RWPE2 (cell line): ENCODE results near the gene SLC49A4.

Experiments
- ATAC-seq: fragments of 200-7000 bp; cut with Tn5 transposase; 3 replicates; pipeline ENCODE4 v1.9.1; 2021; ENCODE audit warnings: low read depth
- DNase-seq: peaks from one replicate; pipeline ENCODE4 v3.0.0-alpha.2; 2020; ENCODE audit warnings: low spot score
- H3K27ac ChIP-seq: fragments of 450-650 bp; 2 replicates; pipeline ENCODE4 v1.5.1; 2017; ENCODE audit warnings: mild to moderate bottlenecking; ENCODE audit not compliant: poor library complexity, severe bottlenecking
- H3K27me3 ChIP-seq: fragments of 250-450 bp; sonication (Bioruptor Pico); 2 replicates; pipeline ENCODE4 v1.5.1; 2021; ENCODE audit warnings: mild to moderate bottlenecking, moderate library complexity; ENCODE audit not compliant: insufficient read depth, poor library complexity, severe bottlenecking
- H3K36me3 ChIP-seq: fragments of 250-450 bp; sonication (Bioruptor Pico); 2 replicates; pipeline ENCODE4 v1.5.1; 2020; ENCODE audit warnings: low read depth, mild to moderate bottlenecking, moderate library complexity
- H3K4me1 ChIP-seq: fragments of 250-450 bp; sonication (Bioruptor Pico); 2 replicates; pipeline ENCODE4 v1.5.1; 2021; ENCODE audit warnings: mild to moderate bottlenecking, moderate library complexity; ENCODE audit not compliant: insufficient read depth, poor library complexity, severe bottlenecking
- H3K4me3 ChIP-seq: fragments of 250-450 bp; sonication (Bioruptor Pico); 2 replicates; pipeline ENCODE4 v1.5.1; 2021; ENCODE audit warnings: mild to moderate bottlenecking, moderate library complexity; ENCODE audit not compliant: severe bottlenecking
- H3K9me3 ChIP-seq: fragments of 250-450 bp; sonication (Bioruptor Pico); 2 replicates; pipeline ENCODE4 v1.5.1; 2021; ENCODE audit warnings: mild to moderate bottlenecking, moderate library complexity; ENCODE audit not compliant: severe bottlenecking
- TF ChIP-seq, protein P1 (sequence below): fragments of 450-650 bp; IDR thresholded peaks from one replicate; pipeline ENCODE4 v1.5.1; 2017; ENCODE audit warnings: mild to moderate bottlenecking, moderate library complexity; ENCODE audit not compliant: poor library complexity, severe bottlenecking

The SLC49A4 gene

DNA sequence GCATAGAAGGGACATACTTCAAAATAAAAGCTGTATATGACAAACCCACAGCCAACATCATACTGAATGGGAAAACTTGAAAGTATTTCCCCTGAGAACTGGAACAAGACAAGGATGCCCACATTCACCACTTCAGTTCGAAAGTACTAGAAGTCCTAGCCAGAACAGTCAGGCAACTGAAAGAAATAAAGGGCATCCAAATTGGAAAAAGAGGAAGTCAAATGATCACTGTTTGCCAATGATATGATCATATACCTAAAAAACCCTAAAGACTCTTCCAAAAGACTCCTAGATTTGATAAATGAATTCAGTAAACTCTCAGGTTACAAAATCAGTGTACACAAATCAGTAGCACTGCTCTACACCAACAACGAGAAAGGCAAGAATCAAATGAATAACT lies 40.7 kb downstream of the SLC49A4 start:
- Histone ChIP-seq H3K27ac (no peak overlapping the region), H3K9me3 (no peaks in the 10 kb centered on the region)
- TF ChIP-seq, protein P1, sequence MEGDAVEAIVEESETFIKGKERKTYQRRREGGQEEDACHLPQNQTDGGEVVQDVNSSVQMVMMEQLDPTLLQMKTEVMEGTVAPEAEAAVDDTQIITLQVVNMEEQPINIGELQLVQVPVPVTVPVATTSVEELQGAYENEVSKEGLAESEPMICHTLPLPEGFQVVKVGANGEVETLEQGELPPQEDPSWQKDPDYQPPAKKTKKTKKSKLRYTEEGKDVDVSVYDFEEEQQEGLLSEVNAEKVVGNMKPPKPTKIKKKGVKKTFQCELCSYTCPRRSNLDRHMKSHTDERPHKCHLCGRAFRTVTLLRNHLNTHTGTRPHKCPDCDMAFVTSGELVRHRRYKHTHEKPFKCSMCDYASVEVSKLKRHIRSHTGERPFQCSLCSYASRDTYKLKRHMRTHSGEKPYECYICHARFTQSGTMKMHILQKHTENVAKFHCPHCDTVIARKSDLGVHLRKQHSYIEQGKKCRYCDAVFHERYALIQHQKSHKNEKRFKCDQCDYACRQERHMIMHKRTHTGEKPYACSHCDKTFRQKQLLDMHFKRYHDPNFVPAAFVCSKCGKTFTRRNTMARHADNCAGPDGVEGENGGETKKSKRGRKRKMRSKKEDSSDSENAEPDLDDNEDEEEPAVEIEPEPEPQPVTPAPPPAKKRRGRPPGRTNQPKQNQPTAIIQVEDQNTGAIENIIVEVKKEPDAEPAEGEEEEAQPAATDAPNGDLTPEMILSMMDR: no peak

GRCh38 chr3:122843604-122844003 lies 48.7 kb downstream of the SLC49A4 start:
- Histone ChIP-seq H3K27me3 (no peaks in the 10 kb centered on the region), H3K36me3 (no peaks in the 10 kb centered on the region; the same call in 1 of the 2 replicates), H3K27ac (no peak overlapping the region), H3K9me3 (no peaks in the 10 kb centered on the region), H3K4me3 (no peak overlapping the region), H3K4me1 (no peaks in the 10 kb centered on the region)
- TF ChIP-seq, protein P1: no peak
- DNase-seq (no peak), ATAC-seq (no peak)

More for the DNA sequence above, 40.7 kb downstream of the SLC49A4 start:
- no peak for ATAC-seq
- Histone ChIP-seq H3K27me3 (no peaks in the 10 kb centered on the region), H3K4me3 (no peak overlapping the region), H3K4me1 (no peaks in the 10 kb centered on the region), H3K36me3 (peaks cover 4% of the 10 kb centered on the region; the same call in 1 of the 2 replicates)
- no peak for DNase-seq

DNA sequence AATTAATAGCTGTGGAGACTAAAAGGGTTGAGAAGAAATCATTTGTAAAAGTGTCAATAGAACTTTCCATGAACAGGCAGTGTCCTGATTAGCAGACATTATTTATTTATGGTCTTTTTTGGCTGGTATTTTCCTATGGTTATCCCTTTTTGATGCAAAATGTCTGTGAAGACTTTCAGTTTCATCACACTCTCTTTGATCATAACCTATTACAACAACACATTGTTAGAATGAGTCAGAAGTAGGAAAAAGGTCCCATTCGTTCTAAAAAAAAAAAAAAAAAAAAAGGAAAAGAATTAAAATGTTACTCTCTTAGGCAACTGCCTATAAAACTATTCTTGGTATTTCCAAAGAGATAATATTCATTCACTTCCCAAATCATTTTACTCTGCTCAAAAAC lies 62.1 kb downstream of the SLC49A4 start:
- no peaks in the 10 kb centered on the region for H3K27me3 ChIP-seq
- no peak overlapping the region for H3K4me3 ChIP-seq
- H3K36me3 ChIP-seq: peaks cover 4% of the 10 kb centered on the region
- TF ChIP-seq, protein P1: no peak
- no peak for DNase-seq
- no peak overlapping the region for H3K27ac ChIP-seq
- no peak for ATAC-seq
- H3K4me1 ChIP-seq: no peaks in the 10 kb centered on the region
- no peaks in the 10 kb centered on the region for H3K9me3 ChIP-seq

DNA sequence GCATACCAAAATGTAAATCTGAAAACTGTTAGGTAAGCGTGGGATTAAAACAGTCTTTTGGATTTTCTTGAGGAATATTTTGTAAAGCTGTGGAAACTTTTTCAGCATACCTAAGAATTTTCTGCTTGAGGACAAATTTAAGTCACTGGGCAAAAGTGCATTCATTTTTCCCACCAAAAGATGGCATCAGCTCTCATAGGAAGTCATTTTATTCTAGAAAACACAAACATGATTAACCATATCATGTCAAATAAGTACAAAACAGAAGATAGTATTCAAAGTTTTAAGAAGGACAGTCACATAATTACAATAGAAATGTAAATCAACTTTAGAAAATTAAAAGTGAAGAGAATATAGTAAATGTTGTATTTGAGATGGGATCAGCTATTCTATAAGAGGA lies 63.5 kb downstream of the SLC49A4 start:
- TF ChIP-seq, protein P1: peak; percentile 85
- H3K27me3 ChIP-seq: no peaks in the 10 kb centered on the region
- no peaks in the 10 kb centered on the region for H3K4me1 ChIP-seq
- peaks cover 4% of the 10 kb centered on the region for H3K36me3 ChIP-seq
- no peak for DNase-seq
- no peaks in the 10 kb centered on the region for H3K9me3 ChIP-seq
- no peak overlapping the region for H3K4me3 ChIP-seq
- no peak for ATAC-seq
- no peak overlapping the region for H3K27ac ChIP-seq

DNA sequence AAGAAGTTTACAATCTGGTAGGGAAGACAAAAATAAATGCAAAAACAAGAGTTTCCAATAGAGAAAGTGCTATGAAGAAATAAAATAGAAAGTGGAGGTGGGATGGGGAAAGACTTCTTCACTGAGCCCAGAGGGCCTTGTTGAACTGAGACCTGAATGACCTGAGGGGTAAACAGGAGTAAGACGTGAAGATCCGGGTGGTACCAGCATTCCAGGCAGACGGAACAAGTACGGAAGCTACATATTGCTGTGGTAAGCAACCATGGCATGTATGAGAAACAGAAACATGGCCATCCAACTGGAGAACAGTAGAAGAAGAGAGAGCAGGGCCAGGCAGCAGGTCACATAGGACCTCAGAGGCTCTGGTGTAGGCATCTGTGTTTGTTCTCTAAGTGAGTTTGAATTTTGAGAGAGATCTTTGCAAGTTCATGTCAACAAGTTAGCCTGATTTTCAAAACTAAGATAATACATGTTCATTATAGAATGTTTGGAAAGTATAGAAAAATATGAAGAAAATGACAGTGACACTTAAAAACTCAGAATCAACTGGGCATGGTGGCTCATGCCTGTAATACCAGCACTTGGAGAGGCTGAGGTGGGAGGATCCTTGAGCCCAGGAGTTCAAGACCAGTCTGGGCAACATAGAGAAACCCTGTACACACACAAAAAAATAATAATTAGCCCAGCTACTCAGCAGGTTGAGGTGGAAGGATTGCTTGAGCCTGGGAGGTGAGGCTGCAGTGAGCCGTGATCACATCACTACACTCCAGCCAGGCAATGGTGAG lies 64.3 kb downstream of the SLC49A4 start:
- H3K9me3 ChIP-seq: no peaks in the 10 kb centered on the region
- H3K27me3 ChIP-seq: no peaks in the 10 kb centered on the region
- H3K4me1 ChIP-seq: no peaks in the 10 kb centered on the region
- TF ChIP-seq, protein P1: no peak
- no peak overlapping the region for H3K4me3 ChIP-seq
- DNase-seq (no peak), ATAC-seq (no peak)
- peaks cover 4% of the 10 kb centered on the region for H3K36me3 ChIP-seq
- no peak overlapping the region for H3K27ac ChIP-seq
